Activated naive CD4-positive, alpha-beta T cell treated with anti-CD3 and anti-CD28 coated beads, Interleukin-2, amount 50 U/mL, for 16 hours (primary cell): ENCODE data around the gene L3MBTL1.
"Not testable (repeated sequence)": the region's sequence is repeated elsewhere in the genome, so short reads cannot be mapped to it uniquely, and the experiment has no call there.

Source experiments
- DNase-seq: peaks from one replicate; pipeline ENCODE4 v3.0.0-alpha.2; 2020

The L3MBTL1 gene

GRCh38 chr20:43563429-43563828 lies 55.9 kb downstream of the L3MBTL1 start:
- no peak for DNase-seq

- no peak for DNase-seq
Measured at GRCh38 chr20:43563991-43564390, 56.5 kb downstream of the L3MBTL1 start.

- no peak for DNase-seq
Measured at GRCh38 chr20:43564455-43564854, 57.0 kb downstream of the L3MBTL1 start.

GRCh38 chr20:43564993-43565757 lies 57.7 kb downstream of the L3MBTL1 start:
- no peak for DNase-seq

- no peak for DNase-seq
Measured at GRCh38 chr20:43565758-43566104, 58.2 kb downstream of the L3MBTL1 start.

GRCh38 chr20:43567477-43567876 lies 60.0 kb downstream of the L3MBTL1 start:
- DNase-seq, result no peak

- DNase-seq, result no peak
Measured at GRCh38 chr20:43568706-43569105, 61.2 kb downstream of the L3MBTL1 start.

GRCh38 chr20:43569282-43569681 lies 61.8 kb downstream of the L3MBTL1 start:
- no peak for DNase-seq

- no peak for DNase-seq
Measured at GRCh38 chr20:43570496-43570895, 63.0 kb downstream of the L3MBTL1 start.

GRCh38 chr20:43571310-43571709 lies 63.8 kb downstream of the L3MBTL1 start:
- DNase-seq, result no peak

GRCh38 chr20:43571771-43572170 lies 64.3 kb downstream of the L3MBTL1 start:
- DNase-seq, result no peak

- no peak for DNase-seq
Measured at GRCh38 chr20:43572891-43573290, 65.4 kb downstream of the L3MBTL1 start.

GRCh38 chr20:43576108-43576507 lies 68.6 kb downstream of the L3MBTL1 start:
- DNase-seq, result no peak

GRCh38 chr20:43579861-43580793 lies 72.6 kb downstream of the L3MBTL1 start:
- DNase-seq, result no peak

GRCh38 chr20:43583133-43583864 lies 75.8 kb downstream of the L3MBTL1 start:
- no peak for DNase-seq

GRCh38 chr20:43583982-43584432 lies 76.5 kb downstream of the L3MBTL1 start:
- DNase-seq, result no peak

GRCh38 chr20:43584448-43585136 lies 77.1 kb downstream of the L3MBTL1 start:
- no peak for DNase-seq

- no peak for DNase-seq
Measured at GRCh38 chr20:43586641-43587040, 79.1 kb downstream of the L3MBTL1 start.

- not testable (repeated sequence) for DNase-seq
Measured at GRCh38 chr20:43588526-43588925, 81.0 kb downstream of the L3MBTL1 start.

- DNase-seq, result no peak
Measured at GRCh38 chr20:43590036-43590391, 82.5 kb downstream of the L3MBTL1 start.

- peak; percentile 91 for DNase-seq
Measured at GRCh38 chr20:43590392-43591303, 83.2 kb downstream of the L3MBTL1 start, which contains the start of gene IFT52. Gene IFT52, plus strand, starts transcription at chr20:43590937. Its CDS starts 3,762 bp downstream, at chr20:43594699.
